ENCODE measurements around the gene RNF112.
A peak's percentile ranks its signal among the peaks of the same experiment; 100 is the strongest.

RNF112 gene

GRCh38 chr17:19421926-19422325 lies 10.9 kb downstream of the RNF112 start:
- Histone ChIP-seq H3K9ac (ENCODE audit: low read depth, low read length, poor library complexity) (no peak overlapping the region), H3K18ac (ENCODE audit: low read length) (no peak overlapping the region), H3K36me3 (replicated peaks in 1 of 2; ENCODE audit: control insufficient read depth in 2 of 2, insufficient read depth in 2 of 2, low read length in 2 of 2) (no peaks in the 10 kb centered on the region), H4K91ac (ENCODE audit: low read depth, low read length, poor library complexity) (no peak overlapping the region), H3K4me2 (ENCODE audit: insufficient read depth, low read length, poor library complexity, severe bottlenecking) (no peak overlapping the region), H2AFZ (ENCODE audit: low read length) (no peak overlapping the region), H3K27me3 (ENCODE audit: control insufficient read depth in 3 of 3, insufficient read depth in 3 of 3, low read depth in 1 of 3, low read length in 3 of 3) (peaks cover 0 to 20% (median 0%) of the 10 kb centered on the region in 3 experiments), H2BK120ac (ENCODE audit: low read depth, low read length) (no peak overlapping the region), H3K27ac (replicated peaks; ENCODE audit: low read length) (no peak overlapping the region), H3K79me1 (ENCODE audit: low read depth, low read length) (no peaks in the 10 kb centered on the region), H4K8ac (ENCODE audit: low read depth, low read length) (no peak overlapping the region), H3K9me3 (replicated peaks in 1 of 2; ENCODE audit: control insufficient read depth in 2 of 2, insufficient read depth in 1 of 2, low read depth in 1 of 2, low read length in 2 of 2) (no peaks in the 10 kb centered on the region), H2BK12ac (ENCODE audit: low read length) (no peak overlapping the region), H2AK5ac (ENCODE audit: low read depth, low read length) (no peak overlapping the region), H3K4me3 (ENCODE audit: low read length in 2 of 2) (no peak overlapping the region), H2BK5ac (ENCODE audit: low read length) (no peak overlapping the region), H3K23ac (ENCODE audit: low read depth, low read length, poor library complexity) (no peak overlapping the region), H2BK15ac (ENCODE audit: low read length) (no peak overlapping the region), H3K4me1 (ENCODE audit: control insufficient read depth in 2 of 2, insufficient read depth in 1 of 2, low read depth in 1 of 2, low read length in 2 of 2) (no peaks in the 10 kb centered on the region), H3K14ac (ENCODE audit: low read length) (no peak overlapping the region), H3K4ac (ENCODE audit: low read length) (no peak overlapping the region)
- no CpG with 5 or more reads among the region's 6 CpGs for WGBS, 2 donors (ENCODE audit: extremely low coverage in 2 of 2, insufficient read length in 2 of 2, insufficient replicate concordance in 1 of 2)
- DNase-seq (ENCODE audit: low spot score) = no peak

GRCh38 chr17:19424934-19425868 lies 14.2 kb downstream of the RNF112 start:
- peaks cover 0 to 3% (median 0%) of the 10 kb centered on the region in 3 experiments for H3K27me3 ChIP-seq (ENCODE audit: control insufficient read depth in 3 of 3, insufficient read depth in 3 of 3, low read depth in 1 of 3, low read length in 3 of 3)
- no peak overlapping the region for H4K8ac ChIP-seq (ENCODE audit: low read depth, low read length)
- H3K36me3 ChIP-seq (replicated peaks in 1 of 2; ENCODE audit: control insufficient read depth in 2 of 2, insufficient read depth in 2 of 2, low read length in 2 of 2) = no peaks in the 10 kb centered on the region
- no peak overlapping the region for H2BK15ac ChIP-seq (ENCODE audit: low read length)
- no peak overlapping the region for H2BK5ac ChIP-seq (ENCODE audit: low read length)
- no peak overlapping the region for H3K23ac ChIP-seq (ENCODE audit: low read depth, low read length, poor library complexity)
- H3K4me2 ChIP-seq (ENCODE audit: insufficient read depth, low read length, poor library complexity, severe bottlenecking) = no peak overlapping the region
- H3K79me1 ChIP-seq (ENCODE audit: low read depth, low read length) = no peaks in the 10 kb centered on the region
- no peak overlapping the region for H3K27ac ChIP-seq (replicated peaks; ENCODE audit: low read length)
- H4K91ac ChIP-seq (ENCODE audit: low read depth, low read length, poor library complexity) = no peak overlapping the region
- H3K4me3 ChIP-seq (ENCODE audit: low read length in 2 of 2) = no peak overlapping the region
- no peak for DNase-seq (ENCODE audit: low spot score)
- no CpG with 5 or more reads among the region's 8 CpGs for WGBS, 2 donors (ENCODE audit: extremely low coverage in 2 of 2, insufficient read length in 2 of 2, insufficient replicate concordance in 1 of 2)
- H2BK12ac ChIP-seq (ENCODE audit: low read length) = no peak overlapping the region
- no peak overlapping the region for H3K14ac ChIP-seq (ENCODE audit: low read length)
- H3K18ac ChIP-seq (ENCODE audit: low read length) = no peak overlapping the region
- no peak overlapping the region for H2BK120ac ChIP-seq (ENCODE audit: low read depth, low read length)
- H3K4me1 ChIP-seq (ENCODE audit: control insufficient read depth in 2 of 2, insufficient read depth in 1 of 2, low read depth in 1 of 2, low read length in 2 of 2) = peaks cover 0 to 2% of the 10 kb centered on the region in 2 donors
- no peaks in the 10 kb centered on the region for H3K9me3 ChIP-seq (replicated peaks in 1 of 2; ENCODE audit: control insufficient read depth in 2 of 2, insufficient read depth in 1 of 2, low read depth in 1 of 2, low read length in 2 of 2)
- no peak overlapping the region for H2AK5ac ChIP-seq (ENCODE audit: low read depth, low read length)
- no peak overlapping the region for H3K9ac ChIP-seq (ENCODE audit: low read depth, low read length, poor library complexity)
- H3K4ac ChIP-seq (ENCODE audit: low read length) = no peak overlapping the region
- no peak overlapping the region for H2AFZ ChIP-seq (ENCODE audit: low read length)

GRCh38 chr17:19426631-19427030 lies 15.6 kb downstream of the RNF112 start:
- Histone ChIP-seq H3K4ac (ENCODE audit: low read length) (no peak overlapping the region), H2AK5ac (ENCODE audit: low read depth, low read length) (no peak overlapping the region), H3K23ac (ENCODE audit: low read depth, low read length, poor library complexity) (no peak overlapping the region), H2BK12ac (ENCODE audit: low read length) (no peak overlapping the region), H3K36me3 (replicated peaks in 1 of 2; ENCODE audit: control insufficient read depth in 2 of 2, insufficient read depth in 2 of 2, low read length in 2 of 2) (no peaks in the 10 kb centered on the region), H2AFZ (ENCODE audit: low read length) (no peak overlapping the region), H3K4me1 (ENCODE audit: control insufficient read depth in 2 of 2, insufficient read depth in 1 of 2, low read depth in 1 of 2, low read length in 2 of 2) (peaks cover 0 to 2% of the 10 kb centered on the region in 2 donors), H3K79me1 (ENCODE audit: low read depth, low read length) (no peaks in the 10 kb centered on the region), H3K14ac (ENCODE audit: low read length) (no peak overlapping the region), H3K18ac (ENCODE audit: low read length) (no peak overlapping the region), H3K4me2 (ENCODE audit: insufficient read depth, low read length, poor library complexity, severe bottlenecking) (no peak overlapping the region), H3K4me3 (ENCODE audit: low read length in 2 of 2) (no peak overlapping the region), H4K91ac (ENCODE audit: low read depth, low read length, poor library complexity) (no peak overlapping the region), H3K9me3 (replicated peaks in 1 of 2; ENCODE audit: control insufficient read depth in 2 of 2, insufficient read depth in 1 of 2, low read depth in 1 of 2, low read length in 2 of 2) (no peaks in the 10 kb centered on the region), H3K27me3 (ENCODE audit: control insufficient read depth in 3 of 3, insufficient read depth in 3 of 3, low read depth in 1 of 3, low read length in 3 of 3) (no peaks in the 10 kb centered on the region), H2BK120ac (ENCODE audit: low read depth, low read length) (no peak overlapping the region), H3K9ac (ENCODE audit: low read depth, low read length, poor library complexity) (no peak overlapping the region), H2BK5ac (ENCODE audit: low read length) (no peak overlapping the region), H2BK15ac (ENCODE audit: low read length) (no peak overlapping the region), H3K27ac (replicated peaks; ENCODE audit: low read length) (no peak overlapping the region), H4K8ac (ENCODE audit: low read depth, low read length) (no peak overlapping the region)
- WGBS, 2 donors (ENCODE audit: extremely low coverage in 2 of 2, insufficient read length in 2 of 2, insufficient replicate concordance in 1 of 2) = no CpG with 5 or more reads among the region's 5 CpGs
- DNase-seq (ENCODE audit: low spot score) = no peak

GRCh38 chr17:19431691-19432090 lies 20.7 kb downstream of the RNF112 start:
- Histone ChIP-seq H4K8ac (ENCODE audit: low read depth, low read length) (no peak overlapping the region), H2AK5ac (ENCODE audit: low read depth, low read length) (no peak overlapping the region), H2BK12ac (ENCODE audit: low read length) (no peak overlapping the region), H2BK120ac (ENCODE audit: low read depth, low read length) (no peak overlapping the region), H3K79me1 (ENCODE audit: low read depth, low read length) (no peaks in the 10 kb centered on the region), H2BK5ac (ENCODE audit: low read length) (no peak overlapping the region), H3K27ac (replicated peaks; ENCODE audit: low read length) (peak overlapping the region; percentile 83), H2BK15ac (ENCODE audit: low read length) (no peak overlapping the region), H3K14ac (ENCODE audit: low read length) (no peak overlapping the region), H3K27me3 (ENCODE audit: control insufficient read depth in 3 of 3, insufficient read depth in 3 of 3, low read depth in 1 of 3, low read length in 3 of 3) (peaks cover 0 to 17% (median 0%) of the 10 kb centered on the region in 3 experiments), H3K9me3 (replicated peaks in 1 of 2; ENCODE audit: control insufficient read depth in 2 of 2, insufficient read depth in 1 of 2, low read depth in 1 of 2, low read length in 2 of 2) (no peaks in the 10 kb centered on the region), H3K4me1 (ENCODE audit: control insufficient read depth in 2 of 2, insufficient read depth in 1 of 2, low read depth in 1 of 2, low read length in 2 of 2) (peaks cover 0 to 13% of the 10 kb centered on the region in 2 donors), H4K91ac (ENCODE audit: low read depth, low read length, poor library complexity) (no peak overlapping the region), H3K36me3 (replicated peaks in 1 of 2; ENCODE audit: control insufficient read depth in 2 of 2, insufficient read depth in 2 of 2, low read length in 2 of 2) (no peaks in the 10 kb centered on the region), H3K4me3 (ENCODE audit: low read length in 2 of 2) (no peak overlapping the region), H3K4ac (ENCODE audit: low read length) (no peak overlapping the region), H3K18ac (ENCODE audit: low read length) (no peak overlapping the region), H3K9ac (ENCODE audit: low read depth, low read length, poor library complexity) (no peak overlapping the region), H3K23ac (ENCODE audit: low read depth, low read length, poor library complexity) (no peak overlapping the region), H2AFZ (ENCODE audit: low read length) (no peak overlapping the region), H3K4me2 (ENCODE audit: insufficient read depth, low read length, poor library complexity, severe bottlenecking) (no peak overlapping the region)
- peak; percentile 57 for DNase-seq (ENCODE audit: low spot score)
- no CpG with 5 or more reads among the region's 3 CpGs for WGBS, 2 donors (ENCODE audit: extremely low coverage in 2 of 2, insufficient read length in 2 of 2, insufficient replicate concordance in 1 of 2)

All from neuronal stem cell (in vitro differentiated cells).